ENCODE data around the gene IL1RAPL1.

Gene IL1RAPL1

DNA sequence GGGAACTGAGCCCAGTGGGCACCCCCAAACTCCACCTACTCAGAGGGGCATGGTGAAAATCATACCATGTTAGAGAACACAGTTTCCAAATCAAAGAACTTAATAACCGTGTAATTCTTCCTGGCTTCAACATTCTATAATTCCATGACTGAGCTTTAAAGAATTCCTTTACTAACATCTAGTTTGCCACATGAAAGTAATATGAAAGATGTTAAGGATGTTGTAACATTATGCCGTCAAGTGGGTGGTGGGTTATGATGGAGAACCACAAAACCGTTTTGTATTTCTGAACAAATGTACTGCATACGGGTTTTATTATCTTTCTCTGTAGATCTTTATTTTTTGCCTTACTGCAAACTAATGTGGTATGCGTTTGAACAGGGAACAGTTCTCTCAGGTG, 1079.1 kb downstream of the IL1RAPL1 start:
- DNase-seq = no peak

DNA sequence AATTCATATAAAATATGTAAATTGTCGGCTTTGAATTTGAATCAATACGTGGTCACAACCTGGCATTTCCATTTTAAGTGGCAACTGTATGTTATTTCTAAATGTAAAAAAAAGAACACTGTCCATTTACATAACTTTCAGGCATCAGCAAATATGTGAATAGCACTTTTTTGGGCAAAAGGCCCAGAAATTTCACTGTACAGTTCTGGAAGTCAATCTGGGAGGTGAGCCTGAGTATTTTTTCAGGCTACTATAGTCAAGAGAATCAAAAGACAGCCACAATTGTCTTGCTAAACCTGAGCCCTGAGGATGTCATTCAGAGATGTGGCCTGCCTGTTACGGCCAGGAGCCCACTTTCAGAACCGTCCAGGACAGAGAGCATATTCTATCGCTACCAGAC, 1084.2 kb downstream of the IL1RAPL1 start:
- no peak for DNase-seq

DNA sequence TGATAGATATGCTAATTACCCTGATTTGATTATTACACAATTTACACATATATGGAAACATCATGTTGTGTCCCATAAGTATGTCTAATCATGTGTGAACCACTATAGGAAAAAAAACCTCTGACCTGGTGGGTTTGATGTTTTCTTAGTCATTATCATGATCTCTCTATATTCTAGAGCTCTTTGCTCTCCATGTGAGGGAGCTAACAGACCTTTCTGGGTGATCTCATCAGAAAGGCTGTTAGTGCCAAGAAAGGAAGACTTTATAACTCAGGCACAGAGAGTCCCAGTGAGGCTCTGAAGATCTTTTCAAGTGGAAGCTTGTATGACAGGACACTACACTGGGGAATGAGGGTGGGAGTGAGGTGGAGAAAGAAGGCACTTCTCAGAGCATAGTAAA, 1100.4 kb downstream of the IL1RAPL1 start:
- no peak for DNase-seq

DNA sequence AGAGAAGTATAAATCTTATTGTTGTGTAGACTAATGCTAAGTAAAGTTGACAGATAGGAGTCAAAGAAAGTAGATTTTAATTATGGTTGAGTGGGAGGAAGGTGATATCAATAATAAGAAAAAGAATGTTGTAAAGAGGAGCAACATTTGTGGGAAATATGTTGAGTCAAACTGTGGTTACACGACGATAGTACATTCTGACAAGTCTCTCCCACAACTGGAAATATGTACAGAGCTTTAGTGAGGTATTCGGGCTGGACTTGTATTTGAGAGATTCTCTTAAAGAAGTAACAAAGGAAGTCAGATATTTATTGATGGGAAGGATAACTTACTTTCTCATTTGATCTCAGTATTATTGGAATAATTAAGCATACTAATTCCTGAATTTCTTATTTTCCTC, 1102.8 kb downstream of the IL1RAPL1 start:
- DNase-seq = no peak

DNA sequence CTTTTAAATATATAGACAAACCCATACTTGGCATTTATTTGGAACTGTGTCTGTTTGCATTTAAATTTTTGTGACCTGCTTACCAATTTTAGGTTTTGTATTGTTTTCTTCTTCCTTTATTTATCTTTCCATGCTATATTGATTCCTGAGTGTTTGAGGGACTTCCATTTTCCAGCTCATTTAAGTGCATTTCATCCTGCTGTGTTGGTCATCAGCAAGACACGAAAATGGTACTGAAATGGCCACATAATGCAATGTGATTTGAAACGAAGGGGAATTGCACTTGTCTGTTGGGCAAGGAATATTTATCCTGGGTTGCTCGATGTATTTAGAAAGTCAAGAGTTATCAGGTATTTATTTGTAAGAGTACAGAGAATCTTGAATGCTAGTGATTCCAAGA, 1103.8 kb downstream of the IL1RAPL1 start:
- no peak for DNase-seq

DNA sequence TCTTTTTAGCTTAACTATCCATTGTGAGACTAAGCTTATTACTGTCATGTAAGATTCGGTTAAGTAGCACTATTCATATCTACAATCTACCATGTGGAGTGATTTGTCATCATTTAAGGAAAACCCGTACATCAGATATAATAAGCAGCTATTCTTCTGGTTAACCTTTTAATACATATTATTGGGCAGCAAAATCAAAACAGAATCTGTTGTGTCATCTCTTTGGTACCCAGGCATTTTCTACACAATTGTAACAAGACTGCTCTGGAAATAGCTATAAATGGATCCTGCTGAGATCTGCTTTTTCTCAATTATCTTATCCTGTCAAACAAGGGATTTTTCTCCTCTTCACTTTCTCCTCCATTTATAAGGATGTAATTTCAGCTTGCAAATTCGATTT, 1106.7 kb downstream of the IL1RAPL1 start:
- DNase-seq = no peak

DNA sequence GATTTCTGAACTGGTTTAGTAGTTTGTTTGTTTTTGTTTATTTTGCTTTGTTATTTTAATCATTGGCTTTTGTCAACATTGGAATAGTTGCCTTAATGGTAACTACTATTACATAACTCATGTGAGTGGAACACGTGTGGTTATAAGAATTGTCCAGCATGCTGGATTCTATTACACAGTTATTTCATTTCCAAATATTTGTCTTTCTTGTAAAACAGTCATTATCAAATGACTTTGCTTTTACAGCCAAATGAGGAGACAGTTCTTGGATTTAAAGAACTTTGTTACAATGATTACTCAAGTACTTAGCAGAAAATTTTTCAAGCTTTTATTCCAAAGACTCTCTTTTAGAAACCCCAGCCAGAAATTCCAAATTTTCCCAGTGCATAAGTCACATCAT, 1112.0 kb downstream of the IL1RAPL1 start:
- DNase-seq = no peak

DNA sequence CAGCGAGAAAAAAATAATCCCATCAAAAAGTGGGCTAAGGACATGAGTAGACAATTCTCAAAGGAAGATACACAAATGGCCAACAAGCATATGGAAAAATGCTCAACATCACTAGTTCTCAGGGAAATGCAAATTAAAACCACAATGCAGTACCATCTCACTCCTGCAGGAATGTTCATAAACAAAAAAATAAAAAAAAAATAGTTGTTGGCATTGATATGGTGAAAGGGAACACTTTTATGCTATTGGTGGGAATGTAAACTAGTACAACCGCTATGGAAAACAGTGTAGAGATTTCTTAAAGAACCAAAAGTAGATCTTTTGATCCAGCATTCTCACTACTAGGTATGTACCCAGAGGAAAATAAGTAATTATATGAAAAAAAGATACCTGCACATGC, 1119.8 kb downstream of the IL1RAPL1 start:
- no peak for DNase-seq

DNA sequence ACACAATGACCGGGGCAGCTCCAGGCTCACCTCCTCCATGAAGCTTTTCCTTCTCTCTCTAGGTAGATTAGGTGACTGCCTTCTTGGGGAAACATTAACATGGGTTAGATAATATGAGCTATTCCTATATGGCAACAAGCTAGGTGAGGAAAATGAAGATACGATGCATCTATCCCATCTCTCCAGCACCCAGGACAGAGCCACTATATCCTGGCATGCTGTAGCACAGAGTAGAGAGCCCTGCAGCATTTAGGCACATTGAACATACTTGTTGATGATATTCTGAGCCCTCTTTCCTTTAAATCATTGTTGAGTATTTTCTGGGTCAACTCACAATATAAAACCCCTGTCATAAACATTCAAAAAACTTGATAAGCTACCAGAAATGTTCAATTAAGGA, 1133.9 kb downstream of the IL1RAPL1 start:
- no peak for DNase-seq

DNA sequence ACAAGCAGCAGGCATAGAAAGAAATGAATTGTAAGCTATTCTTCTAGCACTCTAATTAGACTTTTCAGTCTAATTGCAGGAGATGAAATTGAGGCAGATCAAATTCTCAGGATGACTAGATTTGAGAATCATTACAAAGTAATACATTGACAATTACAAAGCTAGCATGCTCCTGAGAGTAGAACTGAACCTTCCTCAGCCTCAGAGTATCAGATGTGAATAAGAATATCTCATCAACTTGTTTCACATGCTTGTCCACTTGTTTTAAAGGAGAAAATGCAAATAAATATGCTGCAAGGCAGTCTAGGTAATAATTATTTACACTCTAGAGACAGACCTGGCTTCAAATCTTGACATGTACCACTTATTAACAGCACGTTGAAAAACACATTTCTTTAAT, 1137.1 kb downstream of the IL1RAPL1 start:
- DNase-seq = no peak

DNA sequence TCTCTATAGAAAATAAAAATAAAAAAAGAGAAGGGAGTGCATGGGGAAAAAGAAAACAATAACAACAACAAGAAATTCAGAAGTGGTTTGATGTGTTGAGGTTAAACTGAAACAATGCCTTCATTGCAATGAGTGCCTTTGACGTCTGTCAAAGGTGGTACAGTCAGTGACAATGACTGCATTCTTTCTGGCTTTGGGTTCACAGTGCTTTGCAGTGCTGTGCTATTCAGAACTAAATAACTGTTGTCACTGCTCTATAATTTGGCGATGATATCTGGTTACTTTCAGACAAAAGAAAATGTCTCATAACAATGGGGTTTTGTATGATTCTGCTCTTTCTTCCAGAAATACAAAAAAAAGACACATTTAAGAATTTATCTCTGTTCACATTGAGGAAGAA, 1139.6 kb downstream of the IL1RAPL1 start:
- no peak for DNase-seq

DNA sequence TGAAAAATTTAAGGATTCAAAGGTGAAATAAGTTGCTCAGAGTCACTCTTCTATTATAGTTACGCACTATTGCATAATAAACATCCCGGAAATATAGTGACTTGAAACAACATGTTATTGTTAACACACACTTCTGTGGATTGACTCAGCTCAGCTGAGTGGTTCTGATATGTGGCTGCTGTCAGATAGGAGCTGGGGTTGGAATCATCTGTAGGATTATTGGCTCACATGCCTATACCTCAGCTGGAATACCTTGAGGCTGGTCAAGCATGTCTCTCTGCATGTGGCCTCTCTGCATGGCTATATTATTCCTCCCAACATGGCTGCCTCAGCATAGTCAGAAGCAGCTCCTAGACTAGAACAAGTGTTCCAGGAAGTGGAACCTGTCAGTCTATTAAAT, 1141.4 kb downstream of the IL1RAPL1 start:
- no peak for DNase-seq

DNA sequence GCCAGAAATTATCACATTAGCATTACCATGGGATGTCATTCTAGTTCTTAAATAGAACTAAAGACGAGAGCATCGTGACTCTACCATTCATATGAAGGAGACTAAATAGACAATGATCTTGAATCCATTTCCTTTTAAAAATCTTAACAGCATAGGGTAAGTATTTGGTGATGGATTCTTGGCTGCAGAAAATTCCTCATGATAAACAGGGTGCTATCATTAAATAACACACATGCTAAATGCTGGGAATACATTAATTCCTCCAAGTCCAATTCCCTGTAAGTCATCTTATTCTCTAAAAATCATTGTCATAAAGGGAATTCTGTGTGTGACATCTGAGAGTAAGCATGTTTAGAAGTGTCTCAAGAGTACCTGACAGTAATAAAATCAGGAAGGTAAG, 1157.7 kb downstream of the IL1RAPL1 start:
- DNase-seq = no peak

DNA sequence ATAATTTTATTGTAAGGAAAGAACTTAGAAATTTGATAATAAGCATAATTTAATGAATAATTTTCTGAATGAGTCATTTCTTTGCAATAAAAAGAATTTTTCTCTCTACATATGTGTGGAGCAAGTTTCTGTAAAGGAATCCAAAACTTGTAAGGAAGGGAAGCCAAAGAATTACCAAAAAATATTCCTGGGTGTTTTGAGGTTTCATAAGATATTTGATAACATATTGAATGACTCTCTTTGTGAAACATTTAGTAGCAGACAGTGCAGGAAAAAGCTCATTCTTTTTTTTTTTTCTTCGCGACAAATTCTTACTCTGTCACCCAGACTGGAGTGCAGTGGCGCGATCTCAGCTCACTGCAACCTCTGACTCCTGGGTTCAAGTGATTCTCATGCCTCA, 1159.1 kb downstream of the IL1RAPL1 start:
- no peak for DNase-seq

DNA sequence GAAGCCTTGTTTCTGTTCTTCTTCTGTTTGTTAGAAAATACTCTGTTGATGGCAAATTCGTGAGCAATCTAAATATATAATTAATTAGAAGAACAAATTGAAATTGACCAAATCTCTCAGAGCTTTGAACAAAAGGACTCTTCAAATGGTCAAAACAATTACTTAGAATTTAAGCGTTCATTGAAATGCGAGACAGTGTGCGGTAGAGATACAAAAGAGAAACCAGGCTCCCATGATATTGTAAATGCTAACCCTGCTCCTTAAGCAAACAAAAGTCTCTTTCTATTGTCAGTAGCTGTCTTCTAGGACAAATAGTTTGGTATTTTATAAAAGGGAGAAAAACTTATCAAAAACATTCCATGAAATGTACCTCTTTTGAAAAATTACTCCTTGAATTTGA, 1174.8 kb downstream of the IL1RAPL1 start:
- no peak for DNase-seq

DNA sequence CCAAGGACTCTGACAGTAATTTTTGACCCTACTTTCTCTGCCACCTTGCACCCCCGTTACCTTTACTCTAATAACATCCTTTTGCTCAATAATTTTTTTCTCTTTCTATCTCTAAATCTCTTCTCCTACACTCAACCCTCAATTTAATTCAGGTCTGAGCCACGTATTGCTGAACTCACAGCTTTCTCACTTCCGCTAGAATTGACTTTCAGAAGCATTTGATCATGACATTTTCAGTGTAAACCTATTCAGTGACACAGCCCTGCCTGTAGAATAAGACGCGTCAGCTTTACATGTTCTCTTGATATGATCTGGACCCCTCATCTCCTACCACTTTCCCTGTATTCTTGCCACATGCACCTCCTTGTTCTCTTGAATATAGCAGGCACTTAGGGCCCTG, 1188.6 kb downstream of the IL1RAPL1 start:
- DNase-seq = no peak

DNA sequence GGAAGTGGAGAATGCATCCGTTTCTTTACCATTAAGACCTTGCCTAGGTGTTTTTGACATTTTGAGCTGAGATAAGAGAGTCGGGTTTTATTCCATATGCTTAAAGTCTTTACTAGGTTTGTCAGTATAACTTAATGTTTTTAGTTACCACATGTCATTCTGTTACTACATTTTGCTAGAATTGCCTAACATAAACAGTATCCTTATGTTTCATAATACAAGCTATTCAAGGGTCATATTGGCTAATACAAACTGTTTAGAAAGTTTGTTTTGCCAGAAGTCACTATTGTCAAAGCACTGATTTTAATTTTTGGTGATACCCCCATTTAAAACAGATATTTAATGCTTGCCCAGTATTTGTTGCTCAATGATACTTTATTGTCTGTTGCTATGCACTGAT, 1200.4 kb downstream of the IL1RAPL1 start:
- no peak for DNase-seq

DNA sequence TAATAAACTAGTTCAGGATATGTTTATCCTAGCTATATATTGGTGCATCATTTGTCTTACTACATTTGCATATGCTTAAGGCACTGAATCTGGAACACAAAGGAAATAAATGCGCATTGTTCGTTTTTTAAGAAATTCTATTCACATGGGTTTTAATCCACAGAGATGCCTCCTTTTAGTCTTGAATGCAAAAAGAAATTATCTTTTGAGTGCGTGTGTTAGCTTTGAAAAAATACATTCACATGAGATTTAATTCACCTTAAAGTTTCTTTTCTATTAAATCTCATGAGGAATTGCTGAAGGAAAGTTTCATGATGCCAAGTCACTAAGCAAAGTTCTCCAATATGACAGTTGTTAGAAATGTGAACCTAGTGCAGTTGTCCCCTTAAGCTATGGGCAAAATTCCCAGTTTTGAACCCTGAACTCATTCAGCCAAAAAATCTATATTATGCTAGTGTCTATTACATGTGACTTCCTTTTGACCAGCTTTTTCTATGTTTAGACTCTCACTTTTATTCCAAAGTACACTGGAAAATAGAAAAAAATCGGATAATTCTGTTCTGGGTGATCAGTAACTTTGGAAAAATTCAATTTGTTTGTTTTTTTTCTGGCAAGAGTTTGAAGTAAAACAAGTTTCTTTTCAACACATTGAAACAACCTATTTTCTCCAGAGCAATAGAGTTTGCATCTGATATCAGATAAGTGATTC, 1201.9 kb downstream of the IL1RAPL1 start:
- no peak for DNase-seq

DNA sequence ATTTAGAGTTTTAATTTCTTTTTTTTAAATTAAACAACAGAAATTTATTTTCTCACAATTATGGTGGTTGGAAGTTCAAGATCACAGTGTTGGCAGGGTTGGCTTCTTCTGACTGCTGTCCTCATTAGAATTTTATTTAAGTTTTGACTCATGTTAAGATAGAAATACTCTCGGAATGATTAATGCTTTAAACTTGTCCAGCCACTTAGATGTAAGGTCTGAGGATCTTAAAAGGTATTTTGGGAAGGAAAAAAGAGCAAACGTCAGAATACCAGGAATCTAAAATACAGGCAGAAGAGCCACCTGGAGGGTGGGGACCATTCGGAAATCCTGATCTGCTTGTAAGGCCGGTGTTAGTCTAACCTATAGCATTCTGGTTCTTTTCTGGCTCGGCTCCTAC, 1205.1 kb downstream of the IL1RAPL1 start:
- DNase-seq = no peak

DNA sequence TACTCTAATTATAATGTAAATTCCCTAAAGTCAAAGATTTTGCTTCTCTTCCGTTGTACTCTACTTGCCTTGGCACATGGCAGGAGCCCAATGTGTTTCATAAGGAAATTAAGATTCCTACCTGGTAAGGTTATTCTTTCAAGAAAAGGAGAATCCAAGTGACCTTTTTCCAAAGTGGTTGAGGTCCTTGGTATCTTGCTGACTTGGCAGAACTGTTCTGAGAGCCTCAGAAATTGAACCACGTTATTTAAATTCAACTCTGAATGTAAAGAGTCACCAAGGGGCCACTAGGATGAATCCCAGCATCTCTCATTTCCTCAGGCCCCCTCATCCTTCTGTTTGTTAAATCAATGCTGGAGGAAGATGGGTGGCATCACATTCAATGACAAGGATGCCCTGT, 1209.9 kb downstream of the IL1RAPL1 start:
- no peak for DNase-seq

DNA sequence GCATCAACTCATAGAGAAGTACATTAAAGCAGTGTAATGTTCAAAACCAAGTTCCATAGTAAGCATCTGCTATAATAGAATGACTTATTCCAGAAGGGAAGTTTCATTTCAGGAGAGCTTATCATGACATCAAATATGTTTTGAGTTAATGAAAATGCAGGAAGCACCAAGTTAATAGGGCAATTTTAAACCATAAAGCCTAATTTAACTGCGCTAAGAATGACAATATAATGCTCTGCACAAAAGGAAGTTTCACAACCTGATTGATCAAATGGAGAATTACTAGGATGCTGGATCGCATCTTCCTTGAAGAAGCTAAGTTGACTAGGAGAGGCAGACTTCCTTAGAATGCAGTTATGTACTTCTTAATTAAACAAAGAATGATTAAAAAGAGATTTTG, 1211.2 kb downstream of the IL1RAPL1 start:
- no peak for DNase-seq

DNA sequence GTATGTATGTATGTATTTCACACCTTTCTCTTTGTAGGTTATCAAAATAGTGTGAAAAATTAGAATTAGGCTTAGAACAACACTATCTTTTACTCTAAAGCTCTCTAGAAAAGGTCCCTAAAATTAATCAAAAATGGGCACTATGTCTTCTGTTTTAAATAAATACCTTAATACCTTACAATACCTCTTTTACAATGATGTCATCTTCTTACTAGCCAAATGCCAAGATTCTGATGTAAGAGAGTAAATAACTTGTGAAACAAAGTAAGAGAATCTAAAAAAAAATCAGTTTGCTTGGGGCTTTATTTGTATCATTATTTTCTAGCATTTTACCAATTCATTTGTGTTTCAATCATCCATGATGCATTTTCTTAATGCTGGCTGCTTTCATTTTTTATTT, 1225.9 kb downstream of the IL1RAPL1 start:
- no peak for DNase-seq

DNA sequence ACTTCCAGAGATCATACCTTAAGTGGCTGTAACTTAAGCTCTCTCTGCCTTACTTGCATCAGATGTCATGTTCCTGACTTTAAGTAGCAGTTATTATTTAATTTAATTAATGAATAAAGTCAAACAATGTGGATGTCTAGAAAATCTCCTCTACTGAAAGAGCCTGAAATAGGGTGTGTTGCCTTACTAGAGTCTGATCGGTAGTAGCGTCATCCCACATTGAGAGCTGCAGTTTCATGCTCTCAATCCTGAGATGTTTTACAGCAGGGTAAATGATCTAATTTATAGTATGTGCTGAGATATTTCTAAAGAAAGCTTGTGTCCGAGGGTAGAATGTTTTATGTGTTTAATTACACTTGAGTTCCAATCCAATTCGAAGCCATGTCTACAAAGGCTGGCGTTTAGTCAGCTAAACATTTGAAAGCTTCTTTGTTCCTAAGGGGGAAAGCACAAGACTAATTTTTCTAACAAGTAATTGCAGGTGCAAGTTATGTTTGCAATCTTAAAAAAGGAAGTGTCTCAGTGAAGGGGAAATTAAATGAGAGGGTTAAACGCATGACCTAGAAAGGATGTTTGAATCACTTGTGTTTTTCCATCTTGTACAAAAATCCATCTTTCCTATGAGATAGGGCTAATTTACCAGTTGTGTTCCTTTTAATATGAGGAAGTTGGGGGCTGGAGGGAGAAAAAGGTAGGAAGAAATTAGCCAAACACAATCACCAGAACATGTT, 1237.1 kb downstream of the IL1RAPL1 start:
- DNase-seq = no peak

DNA sequence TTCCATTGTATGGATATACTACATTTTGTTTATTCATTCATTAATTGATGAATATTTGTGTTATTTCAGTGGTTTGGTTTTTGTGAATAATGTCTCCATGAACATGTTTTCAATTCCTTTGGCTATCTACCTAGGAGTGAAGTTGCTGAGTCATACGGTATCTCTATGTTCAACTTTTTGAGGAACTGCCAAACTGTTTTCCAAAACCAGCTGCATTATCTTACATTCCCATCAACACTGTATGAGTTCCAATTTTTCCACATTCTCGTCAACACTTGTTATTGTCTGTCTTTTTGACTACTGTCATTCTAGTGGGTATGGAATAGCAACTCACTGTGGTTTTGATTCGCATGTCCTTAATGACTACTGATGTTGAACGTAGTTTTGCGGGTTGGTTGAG, 1239.5 kb downstream of the IL1RAPL1 start:
- no peak for DNase-seq

DNA sequence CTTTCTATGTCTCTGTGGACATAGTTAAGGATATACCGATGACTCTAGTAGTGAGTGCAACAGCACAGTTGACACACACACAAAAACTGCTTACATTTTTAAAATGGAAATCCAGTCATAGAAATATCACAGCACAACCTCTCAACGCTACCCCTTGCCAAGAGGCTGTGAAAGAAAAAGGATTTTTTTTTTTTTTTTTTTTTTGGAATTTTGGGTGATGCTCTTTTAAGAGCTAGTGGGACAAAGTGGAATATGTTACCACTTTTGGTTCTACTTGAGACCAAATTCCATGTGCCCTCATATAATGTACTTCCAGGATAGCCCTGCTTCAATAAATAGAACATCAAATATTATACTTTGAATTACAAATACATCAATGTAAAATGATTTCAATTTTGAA, 1247.1 kb downstream of the IL1RAPL1 start:
- DNase-seq = no peak
